Left ventricle myocardium superior (tissue), 1 donor: Measurements from ENCODE around the gene RSPH9. TPM values are rescaled to one million over a fixed set of nuclear protein-coding genes. Genes with fewer than 3 reads are reported as not detected.

ENCODE experiments used
- ATAC-seq: fragments of 200-7000 bp; cut with Tn5 transposase; one replicate; pipeline ENCODE4 v1.9.1; 2020; ENCODE audit warnings: mild to moderate bottlenecking, moderate library complexity
- DNase-seq: peaks from one replicate; pipeline ENCODE4 v3.0.0-alpha.2; 2020
- intact Hi-C: fragments of 100-400 bp; cut with micrococcal nuclease; formaldehyde crosslinking; loops from one replicate; pipeline ENCODE4 v1.11.0; 2022
- long read RNA-seq: library from polyadenylated mRNA; unstranded; transcript quantifications from one replicate; pipeline ENCODE4 v2.0.0, GENCODE V29; 2021
- total RNA-seq: library from RNA; stranded (reverse); fragmentation: NEBNext Ultra II Directional; extraction: Animal tissue kit (Norgen Biotek cat#: 25700); gene quantifications from one replicate; pipeline ENCODE4 v1.2.1, GENCODE V29; 2021
- donor health status: DM: no; HTN: yes; CAD: no; lungs with severe emphysema.

RSPH9 gene, protein sequence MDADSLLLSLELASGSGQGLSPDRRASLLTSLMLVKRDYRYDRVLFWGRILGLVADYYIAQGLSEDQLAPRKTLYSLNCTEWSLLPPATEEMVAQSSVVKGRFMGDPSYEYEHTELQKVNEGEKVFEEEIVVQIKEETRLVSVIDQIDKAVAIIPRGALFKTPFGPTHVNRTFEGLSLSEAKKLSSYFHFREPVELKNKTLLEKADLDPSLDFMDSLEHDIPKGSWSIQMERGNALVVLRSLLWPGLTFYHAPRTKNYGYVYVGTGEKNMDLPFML
- total RNA-seq = 0.15 TPM
- long read RNA-seq = 0 reads

DNA sequence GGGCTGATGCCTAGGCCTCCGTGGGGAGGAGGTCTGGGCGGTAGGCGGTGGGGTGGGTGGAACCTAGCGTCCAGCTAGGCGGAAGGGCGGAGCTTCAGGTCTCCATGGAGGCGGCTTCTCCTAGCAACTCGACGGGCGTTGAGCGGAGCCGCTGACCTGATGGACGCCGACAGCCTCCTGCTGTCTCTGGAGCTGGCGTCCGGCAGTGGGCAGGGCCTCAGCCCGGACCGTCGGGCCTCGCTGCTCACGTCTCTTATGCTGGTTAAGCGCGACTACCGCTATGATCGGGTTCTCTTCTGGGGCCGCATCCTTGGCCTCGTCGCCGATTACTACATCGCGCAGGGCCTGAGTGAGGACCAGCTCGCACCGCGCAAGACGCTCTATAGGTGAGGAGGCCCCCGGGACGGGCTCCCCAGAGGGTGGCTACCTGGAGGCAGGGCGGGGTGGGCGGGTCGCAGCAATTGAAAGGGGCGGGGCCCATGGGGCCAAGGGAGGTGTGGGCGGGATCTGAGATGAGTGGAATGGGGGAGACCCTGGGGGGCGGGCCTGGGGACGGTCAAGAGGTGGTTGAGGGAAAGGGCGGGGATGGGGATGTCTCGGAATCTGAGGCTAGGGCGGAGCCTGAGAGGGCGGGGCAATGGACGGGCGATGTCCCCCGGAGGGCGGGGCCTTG is at the start of gene RSPH9:
Gene RSPH9 (plus strand): TSS at position 97 of the 673 bp plus-strand sequence. CDS start 63 bp downstream, at position 160.
- intact Hi-C loops = no loop called here
- peak; percentile 83 for ATAC-seq
- DNase-seq = peak; percentile 82

DNA sequence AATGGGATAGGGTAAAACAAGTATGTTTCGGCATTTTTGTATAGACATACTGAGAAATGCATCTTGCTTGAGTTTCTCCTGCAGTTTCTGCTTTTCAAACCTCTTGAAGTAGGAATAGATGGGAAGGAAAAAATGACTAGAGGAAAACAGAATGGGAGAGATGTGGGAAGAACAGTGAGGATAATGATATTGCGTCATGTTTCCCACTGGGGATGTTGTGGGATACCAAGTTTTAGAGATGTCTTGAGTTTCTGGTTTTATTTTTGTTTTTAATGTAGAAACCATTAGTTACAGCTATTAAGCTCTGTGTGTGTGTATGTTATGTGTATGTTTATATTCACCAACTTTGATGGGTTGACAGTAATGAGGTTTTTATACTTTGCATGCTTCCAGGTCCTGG is 44.2 kb upstream of the RSPH9 start:
- intact Hi-C loops = no loop called here
- ATAC-seq (no peak), DNase-seq (no peak)

DNA sequence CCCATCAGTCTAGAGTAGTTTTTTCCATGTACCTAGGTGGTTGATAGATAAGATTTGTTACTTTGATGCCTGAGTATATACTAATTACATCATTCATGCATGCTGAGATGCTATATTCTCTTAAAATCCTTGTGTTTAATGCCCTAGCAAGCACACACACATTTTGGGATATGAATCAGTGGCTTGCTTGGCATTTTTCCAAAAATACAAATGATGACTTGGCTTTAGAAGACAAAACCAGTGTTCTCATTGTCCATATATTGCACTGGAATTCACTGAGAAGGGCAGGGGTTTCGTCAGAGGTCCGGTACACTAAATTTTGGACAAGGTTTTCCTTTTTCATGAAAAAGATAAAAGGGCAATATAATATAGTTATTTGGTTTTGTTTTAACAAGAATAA is 40.7 kb upstream of the RSPH9 start:
- ATAC-seq = no peak
- intact Hi-C loops = no loop called here
- DNase-seq = no peak

DNA sequence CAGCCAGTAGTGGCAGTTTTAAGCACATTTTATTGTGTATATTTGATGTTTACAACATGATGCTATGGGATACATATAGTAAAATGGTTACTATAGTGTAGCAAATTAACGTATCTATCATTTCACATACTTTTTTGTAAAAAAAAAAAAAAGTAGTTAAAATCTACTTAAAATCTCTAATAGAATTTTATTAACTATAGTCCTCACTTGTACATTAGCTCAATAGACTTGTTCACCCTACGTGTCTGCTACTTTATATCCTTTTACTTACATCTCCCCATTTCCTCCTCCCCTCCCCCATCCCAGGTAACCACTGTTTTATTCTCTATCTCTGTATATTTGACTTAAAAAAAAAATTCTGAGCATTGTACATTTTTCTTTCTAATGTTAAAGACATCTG is 38.8 kb upstream of the RSPH9 start:
- ATAC-seq (no peak), DNase-seq (no peak)
- intact Hi-C loops = no loop called here

DNA sequence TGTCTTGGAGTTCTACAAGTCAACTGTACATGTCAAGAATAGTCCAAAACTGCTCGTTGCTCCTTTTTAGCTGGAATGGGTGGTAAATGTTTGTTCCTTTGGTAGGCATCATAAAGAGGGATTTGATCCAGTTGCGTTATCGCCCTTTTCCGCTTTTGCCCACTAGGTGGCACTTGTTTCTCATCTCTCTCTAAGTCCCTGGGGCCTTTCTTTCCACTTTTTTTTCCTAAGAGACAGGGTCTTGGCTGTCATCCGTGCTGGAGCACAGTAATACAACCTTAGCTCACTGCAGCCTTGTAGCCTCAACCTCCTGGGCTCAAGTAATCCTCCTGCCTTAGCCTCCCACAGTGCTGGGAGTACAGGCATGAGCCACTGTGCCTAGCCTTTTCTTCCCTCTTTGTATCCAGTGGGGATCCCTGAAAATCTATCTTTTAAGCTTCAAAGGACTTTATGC is 36.5 kb upstream of the RSPH9 start:
- DNase-seq (peak; percentile 54), ATAC-seq (peak; percentile 61)
- intact Hi-C loops = no loop called here

DNA sequence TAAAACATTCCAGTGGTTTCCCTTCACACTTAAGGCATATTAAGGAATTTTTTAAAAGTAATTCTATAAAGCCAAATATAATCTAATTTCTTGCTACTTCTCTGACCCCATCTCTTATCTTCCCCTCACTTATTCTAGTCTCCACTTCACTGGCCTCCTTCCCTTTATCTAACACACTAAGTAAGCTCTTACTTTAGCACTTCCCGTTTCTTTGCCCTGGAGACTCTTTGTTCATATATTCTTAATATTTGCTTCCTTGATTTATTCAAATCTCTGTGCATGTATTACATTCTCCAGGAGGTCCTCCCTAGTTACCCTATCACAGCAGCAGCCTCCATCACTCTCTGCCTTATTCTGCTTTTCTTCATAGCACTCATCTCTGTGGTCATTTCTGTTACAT is 36.0 kb upstream of the RSPH9 start:
- no peak for DNase-seq
- ATAC-seq = no peak
- intact Hi-C loops = no loop called here

DNA sequence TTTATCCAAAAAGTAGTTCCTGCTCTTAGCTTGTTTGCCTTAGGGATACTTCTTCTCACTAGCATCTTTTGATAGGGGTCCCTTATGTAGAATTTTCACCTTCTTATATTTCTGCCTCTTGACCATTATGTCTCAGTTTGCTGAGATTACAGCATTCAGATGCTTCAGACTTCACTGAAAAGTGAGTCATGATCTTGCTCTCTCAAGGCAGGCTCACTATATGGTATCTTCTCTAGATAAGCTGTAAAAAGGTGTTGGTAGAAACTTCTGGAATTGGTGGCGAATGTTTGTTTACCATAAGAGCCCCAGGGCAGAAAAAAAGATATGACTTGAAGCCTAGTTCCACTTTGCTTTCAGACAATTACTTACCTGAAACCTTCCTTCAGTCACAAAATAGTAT is 35.4 kb upstream of the RSPH9 start:
- no peak for ATAC-seq
- DNase-seq = no peak
- intact Hi-C loops = no loop called here

DNA sequence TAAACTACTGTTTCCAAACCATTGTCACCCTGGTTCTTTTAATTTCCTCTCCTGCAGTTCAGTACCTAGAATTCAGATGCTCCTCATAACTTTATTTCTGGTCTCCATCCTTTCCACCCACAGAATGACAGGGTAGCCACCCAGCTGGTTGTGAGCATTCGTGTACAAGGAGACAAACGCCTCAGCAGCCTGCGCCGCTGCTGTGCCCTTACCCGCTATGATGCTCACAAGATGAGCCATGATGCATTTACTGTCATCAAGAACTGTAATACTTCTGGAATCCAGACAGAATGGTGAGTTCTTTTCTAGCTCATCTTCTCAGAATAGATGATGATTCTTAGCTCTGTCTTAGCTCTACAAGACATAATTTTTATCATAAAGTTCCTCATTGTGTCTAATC is 34.4 kb upstream of the RSPH9 start:
- intact Hi-C loops = no loop called here
- no peak for ATAC-seq
- DNase-seq = no peak

DNA sequence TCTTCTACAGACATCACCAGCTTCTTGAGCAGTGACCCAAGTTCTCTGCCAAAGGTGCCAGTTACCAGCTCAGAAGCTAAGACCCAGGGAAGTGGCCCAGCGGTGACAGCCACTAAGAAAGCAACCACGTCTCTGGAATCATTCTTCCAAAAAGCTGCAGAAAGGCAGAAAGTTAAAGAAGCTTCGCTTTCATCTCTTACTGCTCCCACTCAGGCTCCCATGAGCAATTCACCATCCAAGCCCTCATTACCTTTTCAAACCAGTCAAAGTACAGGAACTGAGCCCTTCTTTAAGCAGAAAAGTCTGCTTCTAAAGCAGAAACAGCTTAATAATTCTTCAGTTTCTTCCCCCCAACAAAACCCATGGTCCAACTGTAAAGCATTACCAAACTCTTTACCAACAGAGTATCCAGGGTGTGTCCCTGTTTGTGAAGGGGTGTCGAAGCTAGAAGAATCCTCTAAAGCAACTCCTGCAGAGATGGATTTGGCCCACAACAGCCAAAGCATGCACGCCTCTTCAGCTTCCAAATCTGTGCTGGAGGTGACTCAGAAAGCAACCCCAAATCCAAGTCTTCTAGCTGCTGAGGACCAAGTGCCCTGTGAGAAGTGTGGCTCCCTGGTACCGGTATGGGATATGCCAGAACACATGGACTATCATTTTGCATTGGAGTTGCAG is 31.0 kb upstream of the RSPH9 start:
- DNase-seq (no peak), ATAC-seq (no peak)
- intact Hi-C loops = no loop called here

DNA sequence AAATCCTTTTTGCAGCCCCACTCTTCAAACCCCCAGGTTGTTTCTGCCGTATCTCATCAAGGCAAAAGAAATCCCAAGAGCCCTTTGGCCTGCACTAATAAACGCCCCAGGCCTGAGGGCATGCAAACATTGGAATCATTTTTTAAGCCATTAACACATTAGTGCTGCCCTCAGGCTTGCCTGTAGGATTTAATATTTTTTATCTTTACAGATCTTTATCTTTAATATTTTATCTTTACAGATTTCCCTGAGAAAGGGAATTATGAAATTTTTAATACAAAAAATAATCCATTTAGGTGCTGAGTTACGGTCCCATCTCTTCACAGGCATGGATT is 30.5 kb upstream of the RSPH9 start:
- DNase-seq = no peak
- ATAC-seq = no peak
- intact Hi-C loops = no loop called here

DNA sequence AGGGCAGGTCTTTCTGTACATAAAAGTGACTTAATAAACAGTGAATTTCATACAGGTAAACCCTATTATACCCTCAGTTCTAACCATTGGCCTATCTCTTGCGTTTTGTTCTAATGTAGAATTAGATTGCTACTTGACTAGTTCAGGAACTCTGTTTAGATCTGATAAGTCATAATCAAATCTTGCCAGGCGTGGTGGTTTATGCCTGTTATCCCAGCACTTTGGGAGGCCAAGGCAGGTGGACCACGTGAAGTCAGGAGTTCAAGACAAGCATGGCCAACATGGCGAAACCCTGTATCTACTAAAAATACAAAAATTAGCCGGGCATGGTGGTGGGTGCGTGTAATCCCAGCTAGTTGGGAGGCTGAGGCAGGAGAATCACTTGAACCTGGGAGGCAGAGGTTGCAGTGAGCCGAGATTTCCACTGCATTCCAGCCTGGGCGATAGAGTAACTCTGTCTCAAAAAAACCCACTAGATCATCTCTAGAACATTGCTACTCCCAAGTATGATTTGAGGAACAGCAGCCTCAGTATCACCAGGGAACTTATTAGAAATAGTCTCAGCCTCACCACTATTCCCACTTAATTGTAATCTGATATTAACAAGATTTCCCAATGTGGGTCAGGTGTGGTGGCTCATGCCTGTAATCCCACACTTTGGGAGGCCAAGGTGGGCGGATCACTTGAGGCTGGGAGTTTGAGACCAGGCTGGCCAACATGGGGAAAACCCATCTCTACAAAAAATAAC is 27.9 kb upstream of the RSPH9 start:
- ATAC-seq (no peak), DNase-seq (no peak)
- intact Hi-C loops = no loop called here

DNA sequence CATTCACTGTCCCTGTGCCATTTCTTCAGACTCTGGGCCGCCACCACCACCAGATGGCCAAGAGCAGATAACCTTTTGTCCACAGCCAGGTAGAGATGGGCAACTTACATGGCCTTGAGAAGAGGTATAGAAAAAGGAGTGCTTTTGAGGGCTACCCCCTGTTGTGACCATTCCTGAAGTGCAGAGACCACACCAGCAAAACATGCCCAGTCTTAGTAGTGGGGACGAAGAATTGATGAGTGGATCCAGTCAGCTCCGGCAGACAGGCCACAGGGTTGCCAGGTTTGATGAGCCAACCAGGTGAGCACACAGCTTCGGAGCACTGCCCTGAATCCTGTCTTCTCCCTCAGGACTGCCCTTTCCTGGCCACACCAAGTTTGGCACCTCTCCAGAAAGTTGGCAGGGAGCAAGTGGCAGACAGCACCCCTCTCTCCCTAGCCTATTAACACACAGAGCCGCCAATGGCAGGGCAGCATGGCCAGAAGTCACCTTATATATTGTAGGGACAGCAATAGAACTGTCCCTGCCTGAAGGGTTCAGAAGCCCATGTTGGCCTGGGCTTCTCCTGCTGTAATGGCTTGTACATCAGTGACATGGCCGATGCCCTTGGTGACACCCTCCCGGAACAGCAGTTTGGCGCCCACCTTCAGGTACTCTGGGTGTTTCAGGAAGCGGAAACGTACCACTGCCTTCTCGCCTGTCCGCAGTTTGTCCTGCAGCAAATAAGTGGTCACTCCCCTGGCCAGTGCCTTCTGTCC is 23.6 kb upstream of the RSPH9 start:
- DNase-seq (peak; percentile 29), ATAC-seq (peak; percentile 10)
- intact Hi-C loops = no loop called here

DNA sequence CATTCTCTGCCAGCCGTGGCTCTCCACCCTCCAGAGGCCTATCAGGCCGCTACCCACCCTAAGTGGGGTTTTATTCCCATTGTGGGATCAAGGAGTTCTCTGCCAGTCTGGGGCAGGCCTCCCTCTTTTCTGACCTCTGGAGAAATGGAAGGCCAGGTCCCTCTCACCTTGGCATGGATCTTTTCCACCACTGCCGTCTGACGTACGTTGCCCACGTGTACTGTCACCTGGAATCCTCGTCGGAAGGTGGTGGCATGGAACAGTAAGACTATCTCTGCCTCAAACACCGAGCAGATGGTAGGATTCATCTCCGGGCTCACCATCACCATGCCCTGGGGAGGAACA is 23.0 kb upstream of the RSPH9 start:
- DNase-seq = no peak

DNA sequence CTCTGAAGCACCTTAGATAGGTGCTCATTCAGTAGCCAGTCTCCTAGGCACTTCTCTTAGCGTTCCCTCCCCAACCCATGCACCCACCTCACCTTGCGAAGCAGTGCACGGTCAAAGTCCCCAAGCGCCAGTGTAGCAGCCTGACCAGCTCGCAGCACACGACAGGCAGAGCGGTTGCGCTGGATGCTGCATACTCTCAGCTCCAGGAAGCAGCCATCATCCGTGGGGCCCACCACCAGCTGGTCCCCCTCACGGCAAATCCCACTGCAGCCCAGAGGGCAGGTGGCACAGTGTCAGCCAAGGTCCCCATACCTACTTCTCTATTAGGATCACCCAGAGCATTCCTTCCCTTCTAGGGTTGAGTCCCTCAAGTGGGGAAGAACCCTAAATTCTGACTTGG is 22.3 kb upstream of the RSPH9 start:
- DNase-seq (peak; percentile 15), ATAC-seq (no peak)

More for the DNA sequence above, 23.0 kb upstream of the RSPH9 start:
- intact Hi-C loops = no loop called here
- no peak for ATAC-seq

DNA sequence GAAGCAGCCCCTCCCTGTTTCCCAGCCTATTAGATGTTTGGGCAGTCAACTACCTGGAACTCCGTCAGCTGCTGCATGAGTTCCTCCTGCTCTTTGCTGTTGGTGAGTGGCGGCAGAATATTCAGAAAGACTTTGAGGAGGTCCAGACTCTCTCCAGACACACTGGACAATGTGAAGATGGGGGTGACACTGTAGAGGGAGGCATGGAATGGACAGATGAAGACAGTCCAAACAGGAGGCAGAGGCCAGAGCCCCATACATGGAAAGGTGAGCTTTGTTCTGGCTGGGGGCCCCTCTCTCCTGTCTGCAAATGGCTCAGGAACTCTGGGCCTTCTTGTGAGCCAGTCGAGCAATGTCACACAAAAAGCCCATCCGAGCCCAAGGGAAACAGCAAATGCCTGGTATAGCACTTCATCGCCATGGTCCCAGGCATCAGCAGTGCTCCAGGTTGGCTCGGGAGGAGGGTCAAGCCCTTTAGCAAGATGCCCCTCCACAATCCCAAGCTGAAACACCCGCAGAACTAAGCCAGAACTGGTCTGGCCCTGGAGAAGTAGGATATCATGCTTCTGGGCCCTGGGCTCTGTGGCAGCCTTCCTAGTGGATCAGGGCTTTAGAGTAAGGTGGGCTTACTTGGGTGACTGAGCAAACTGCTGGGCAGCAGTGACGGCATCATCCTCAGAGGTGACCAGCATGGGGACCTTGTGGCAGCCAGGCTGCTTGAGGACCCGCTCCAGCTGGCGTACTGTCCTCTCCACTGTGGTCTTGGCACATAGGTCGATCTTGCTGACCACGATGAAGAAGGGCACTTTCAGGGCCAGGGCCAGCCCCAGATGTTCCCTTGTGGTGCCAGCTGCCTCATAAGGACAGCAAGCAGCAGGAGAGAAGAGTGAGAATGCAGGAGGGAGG is 20.7 kb upstream of the RSPH9 start:
- ATAC-seq = no peak
- peak; percentile 21 for DNase-seq
- intact Hi-C loops = no loop called here

More for the DNA sequence above, 22.3 kb upstream of the RSPH9 start:
- intact Hi-C loops = no loop called here

DNA sequence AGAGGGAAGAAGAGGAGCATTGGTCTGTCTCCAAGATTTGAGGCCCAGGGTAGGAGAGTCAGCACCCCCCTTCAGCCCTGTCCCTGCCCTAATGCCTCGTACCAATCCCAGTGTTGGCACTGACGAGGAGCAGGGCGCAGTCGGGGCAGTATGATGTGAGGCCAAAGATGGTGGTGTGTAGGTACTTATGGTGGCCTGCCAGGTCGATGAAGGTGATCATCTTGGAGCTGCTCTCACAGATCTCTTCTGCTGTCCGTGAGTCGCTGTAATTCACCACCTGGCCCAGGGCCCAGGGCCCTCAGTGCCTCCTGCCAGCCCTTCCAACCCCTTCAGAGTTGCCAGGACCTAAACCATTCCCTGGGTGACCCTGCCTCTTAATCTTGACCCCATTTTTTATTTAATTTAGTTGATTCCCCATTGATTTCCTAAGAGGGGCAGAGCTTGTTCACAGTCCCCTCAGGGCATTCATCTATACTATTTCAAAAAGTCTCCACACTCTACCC is 20.0 kb upstream of the RSPH9 start:
- no peak for ATAC-seq
- intact Hi-C loops = no loop called here

DNA sequence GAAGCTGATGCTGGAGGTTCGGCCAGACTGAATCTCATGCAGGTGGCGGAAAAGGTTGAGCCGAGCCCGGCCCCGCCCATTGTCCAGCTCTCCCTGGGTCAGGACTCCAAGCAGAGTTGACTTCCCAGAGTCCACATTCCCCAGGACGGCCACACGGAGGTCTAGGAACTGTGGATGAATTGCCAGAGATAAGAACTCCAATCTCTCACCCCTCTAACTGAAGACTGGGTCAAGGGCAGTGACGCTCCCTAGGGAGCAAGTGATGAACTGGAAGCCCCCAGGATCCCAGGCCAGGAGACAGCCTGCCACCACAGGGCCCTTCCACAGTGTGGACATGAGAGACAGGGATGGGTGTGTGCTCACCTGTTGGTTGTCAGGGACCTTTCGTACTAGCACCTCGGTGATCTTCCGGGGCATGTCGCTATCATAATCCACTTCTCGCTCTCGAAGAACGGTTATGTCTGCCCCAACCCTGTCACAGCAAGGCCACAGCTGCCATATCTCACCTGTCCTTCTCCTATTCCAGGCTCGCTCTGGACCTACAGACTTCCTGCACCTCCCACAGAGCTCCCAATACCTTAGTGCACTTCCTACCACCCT is 19.3 kb upstream of the RSPH9 start:
- intact Hi-C loops = no loop called here
- ATAC-seq (no peak), DNase-seq (no peak)

More for the DNA sequence above, 20.0 kb upstream of the RSPH9 start:
- DNase-seq = peak; percentile 18
